H9 (cell line): ENCODE measurements around the gene MRPL17. TPM values are rescaled to one million over a fixed set of nuclear protein-coding genes. Genes with fewer than 3 reads are reported as not detected.

Experiments used
- DNase-seq: peaks from one replicate; pipeline ENCODE4 v3.0.0-alpha.2; 2017
- H2AFZ ChIP-seq: one replicate; pipeline ENCODE4 v1.6.1; 2013; ENCODE audit warnings: mild to moderate bottlenecking, low read length, control low read depth, moderate library complexity
- H2AK5ac ChIP-seq: 2 replicates; pipeline ENCODE4 v1.6.1; 2013; ENCODE audit warnings: low read length, control low read depth, mixed read lengths; ENCODE audit not compliant: insufficient read length
- H2BK120ac ChIP-seq: one replicate; pipeline ENCODE4 v1.6.1; 2013; ENCODE audit warnings: low read depth, mild to moderate bottlenecking, low read length, control low read depth, inconsistent platforms; ENCODE audit not compliant: poor library complexity, severe bottlenecking
- H2BK12ac ChIP-seq: 2 replicates; pipeline ENCODE4 v1.6.1; 2013; ENCODE audit warnings: low read length, control low read depth, mixed read lengths, low read depth; ENCODE audit not compliant: insufficient read length
- H2BK15ac ChIP-seq: 2 replicates; pipeline ENCODE4 v1.6.1; 2013; ENCODE audit warnings: low read depth, low read length, control low read depth
- H2BK20ac ChIP-seq: one replicate; pipeline ENCODE4 v1.6.1; 2013; ENCODE audit warnings: low read depth, mild to moderate bottlenecking, low read length, control low read depth, inconsistent platforms; ENCODE audit not compliant: poor library complexity, severe bottlenecking
- H2BK5ac ChIP-seq: 2 replicates; pipeline ENCODE4 v1.6.1; 2013; ENCODE audit warnings: low read length, control low read depth, mixed read lengths; ENCODE audit not compliant: insufficient read length
- H3K14ac ChIP-seq: 2 replicates; pipeline ENCODE4 v1.6.1; 2013; ENCODE audit warnings: low read length, control low read depth; ENCODE audit not compliant: insufficient read depth
- H3K18ac ChIP-seq: 2 replicates; pipeline ENCODE4 v1.6.1; 2013; ENCODE audit warnings: low read depth, mild to moderate bottlenecking, mixed read lengths, low read length, control low read depth; ENCODE audit not compliant: insufficient read length
- H3K23ac ChIP-seq: 2 replicates; pipeline ENCODE4 v1.6.1; 2013; ENCODE audit warnings: low read length, control low read depth, mixed read lengths, low read depth; ENCODE audit not compliant: insufficient read length
- H3K23me2 ChIP-seq: 2 replicates; pipeline ENCODE4 v1.6.1; 2013; ENCODE audit warnings: low read depth, mild to moderate bottlenecking, mixed read lengths, low read length, control low read depth; ENCODE audit not compliant: insufficient read length, poor library complexity, severe bottlenecking
- H3K27ac ChIP-seq: 2 replicates; pipeline ENCODE4 v1.5.1; 2013; ENCODE audit warnings: low read length, control low read depth, mixed read lengths, low read depth; ENCODE audit not compliant: insufficient read length
- H3K27me3 ChIP-seq: 2 replicates; pipeline ENCODE4 v1.6.1; 2013; ENCODE audit warnings: low read length, control low read depth, inconsistent platforms; ENCODE audit not compliant: insufficient read depth
- H3K4ac ChIP-seq: 2 replicates; pipeline ENCODE4 v1.6.1; 2013; ENCODE audit warnings: low read depth, mild to moderate bottlenecking, control low read depth, inconsistent platforms, low read length, moderate library complexity
- H3K4me1 ChIP-seq: 2 replicates; pipeline ENCODE4 v1.6.1; 2013; ENCODE audit warnings: low read length, control low read depth, inconsistent platforms; ENCODE audit not compliant: insufficient read depth
- H3K4me2 ChIP-seq: 2 replicates; pipeline ENCODE4 v1.6.1; 2013; ENCODE audit warnings: low read length, control low read depth, mixed read lengths; ENCODE audit not compliant: insufficient read length, insufficient read depth
- H3K56ac ChIP-seq: 2 replicates; pipeline ENCODE4 v1.6.1; 2013; ENCODE audit warnings: low read depth, mild to moderate bottlenecking, mixed read lengths, low read length, control low read depth; ENCODE audit not compliant: insufficient read length
- H3K79me1 ChIP-seq: 2 replicates; pipeline ENCODE4 v1.6.1; 2013; ENCODE audit warnings: low read depth, mild to moderate bottlenecking, moderate library complexity, low read length, control low read depth, inconsistent platforms; ENCODE audit not compliant: insufficient read depth, poor library complexity, severe bottlenecking
- H3K79me2 ChIP-seq: 2 replicates; pipeline ENCODE4 v1.6.1; 2013; ENCODE audit warnings: low read length, control low read depth, inconsistent platforms; ENCODE audit not compliant: insufficient read depth
- H3K9ac ChIP-seq: 2 replicates; pipeline ENCODE4 v1.6.1; 2013; ENCODE audit warnings: low read length, control low read depth, mixed read lengths; ENCODE audit not compliant: insufficient read length; ENCODE audit errors: extremely low read depth
- H3K9me3 ChIP-seq: one replicate; pipeline ENCODE4 v1.6.1; 2013; ENCODE audit warnings: low read depth, low read length, inconsistent platforms; ENCODE audit not compliant: control insufficient read depth
- H3T11ph ChIP-seq: one replicate; pipeline ENCODE4 v1.6.1; 2013; ENCODE audit warnings: mild to moderate bottlenecking, low read length, control low read depth, inconsistent platforms
- H4K20me1 ChIP-seq: one replicate; pipeline ENCODE4 v1.6.1; 2013; ENCODE audit not compliant: control insufficient read depth, insufficient read length, insufficient read depth
- H4K5ac ChIP-seq: 2 replicates; pipeline ENCODE4 v1.6.1; 2013; ENCODE audit warnings: low read depth, mild to moderate bottlenecking, mixed read lengths, low read length, control low read depth; ENCODE audit not compliant: insufficient read length
- H4K8ac ChIP-seq: replicated peaks from 2 replicates; pipeline ENCODE4 v1.6.1; 2013; ENCODE audit warnings: low read length, control low read depth, mixed read lengths, low read depth; ENCODE audit not compliant: insufficient read length
- H4K91ac ChIP-seq: 2 replicates; pipeline ENCODE4 v1.6.1; 2013; ENCODE audit warnings: low read depth, mild to moderate bottlenecking, moderate library complexity, mixed read lengths, low read length, control low read depth; ENCODE audit not compliant: insufficient read length
- H3K27ac Mint-ChIP-seq, 3 experiments: 2 replicates in 2 of 3; 3 replicates in 1 of 3; pipeline ENCODE4 v1.8.0; 2020 to 2021; ENCODE audit warnings: mixed read lengths in 3 of 3, mild to moderate bottlenecking in 1 of 3, moderate library complexity in 1 of 3
- H3K27me3 Mint-ChIP-seq: 2 replicates; pipeline ENCODE4 v1.8.0; 2021; ENCODE audit warnings: low read depth, mild to moderate bottlenecking, moderate library complexity, mixed read lengths
- H3K36me3 Mint-ChIP-seq, 3 experiments: 2 replicates in 2 of 3; 3 replicates in 1 of 3; pipeline ENCODE4 v1.8.0; 2020 to 2021; ENCODE audit warnings: low read depth in 3 of 3, mixed read lengths in 3 of 3; ENCODE audit not compliant: insufficient read depth in 1 of 3
- H3K4me1 Mint-ChIP-seq, 2 experiments: 2 replicates each; pipeline ENCODE4 v1.8.0; 2020; ENCODE audit warnings: mixed read lengths in 2 of 2
- H3K4me3 Mint-ChIP-seq, 2 experiments: 2 replicates in 1 of 2; 3 replicates in 1 of 2; pipeline ENCODE4 v1.8.0; 2020 to 2021; ENCODE audit warnings: mild to moderate bottlenecking in 2 of 2, mixed read lengths in 2 of 2, moderate library complexity in 1 of 2
- H3K9me3 Mint-ChIP-seq, 2 experiments: 2 replicates in 1 of 2; 3 replicates in 1 of 2; pipeline ENCODE4 v1.8.0; 2020; ENCODE audit warnings: mild to moderate bottlenecking in 2 of 2, mixed read lengths in 2 of 2, moderate library complexity in 1 of 2
- WGBS: extraction: QIAGEN DNeasy Blood & Tissue Kit; methylation state at CpG from one replicate; pipeline ENCODE4 v1.1.7; 2013; ENCODE audit warnings: missing lambda C conversion rate, low lambda C conversion rate, mixed read lengths; ENCODE audit not compliant: insufficient read length; ENCODE audit errors: extremely low coverage; 5-methylcytosine and 5-hydroxymethylcytosine counted together
- total RNA-seq: library from RNA; stranded (reverse); gene quantifications from 2 replicates; pipeline ENCODE4 v1.2.1, GENCODE V29; 2021
- TF ChIP-seq, protein P1 (sequence below): fragments of 200-600 bp; sonication (generic); conservative IDR thresholded peaks from 3 replicates; pipeline ENCODE4 v1.8.0; 2021; ENCODE audit warnings: antibody characterized with exemption, mild to moderate bottlenecking

The MRPL17 gene
- total RNA-seq, 1 experiment from 2014 or later, result 75.5 TPM

- Mint-ChIP-seq H3K4me1 (no peaks in the 10 kb centered on the region), H3K27ac (no peak overlapping the region), H3K9me3 (no peaks in the 10 kb centered on the region), H3K36me3 (no peaks in the 10 kb centered on the region), H3K4me3 (no peak overlapping the region), H3K27me3 (0 out of 2 replicates have a peak, but pooled peaks cover 2% of the 10 kb centered on the region)
- Histone ChIP-seq H3K56ac (no peak overlapping the region), H4K20me1 (no peaks in the 10 kb centered on the region), H3K18ac (no peak overlapping the region), H4K8ac (no peak overlapping the region), H4K91ac (no peak overlapping the region), H2BK12ac (no peak overlapping the region), H3K27me3 (no peaks in the 10 kb centered on the region), H3K4ac (no peak overlapping the region), H4K5ac (no peak overlapping the region), H3K4me2 (no peak overlapping the region), H3K79me1 (no peaks in the 10 kb centered on the region), H2BK20ac (no peak overlapping the region), H3K27ac (no peak overlapping the region), H2BK5ac (no peak overlapping the region), H3K9me3 (no peaks in the 10 kb centered on the region), H3K4me1 (no peaks in the 10 kb centered on the region), H3K9ac (no peak overlapping the region), H2BK120ac (no peak overlapping the region), H3K14ac (no peak overlapping the region; the same call in 1 of the 2 replicates), H3K23ac (no peak overlapping the region), H3K23me2 (no peaks in the 10 kb centered on the region), H2AK5ac (no peak overlapping the region), H2AFZ (no peak overlapping the region), H2BK15ac (no peak overlapping the region), H3T11ph (no peak overlapping the region), H3K79me2 (no peaks in the 10 kb centered on the region)
- TF ChIP-seq, protein P1, sequence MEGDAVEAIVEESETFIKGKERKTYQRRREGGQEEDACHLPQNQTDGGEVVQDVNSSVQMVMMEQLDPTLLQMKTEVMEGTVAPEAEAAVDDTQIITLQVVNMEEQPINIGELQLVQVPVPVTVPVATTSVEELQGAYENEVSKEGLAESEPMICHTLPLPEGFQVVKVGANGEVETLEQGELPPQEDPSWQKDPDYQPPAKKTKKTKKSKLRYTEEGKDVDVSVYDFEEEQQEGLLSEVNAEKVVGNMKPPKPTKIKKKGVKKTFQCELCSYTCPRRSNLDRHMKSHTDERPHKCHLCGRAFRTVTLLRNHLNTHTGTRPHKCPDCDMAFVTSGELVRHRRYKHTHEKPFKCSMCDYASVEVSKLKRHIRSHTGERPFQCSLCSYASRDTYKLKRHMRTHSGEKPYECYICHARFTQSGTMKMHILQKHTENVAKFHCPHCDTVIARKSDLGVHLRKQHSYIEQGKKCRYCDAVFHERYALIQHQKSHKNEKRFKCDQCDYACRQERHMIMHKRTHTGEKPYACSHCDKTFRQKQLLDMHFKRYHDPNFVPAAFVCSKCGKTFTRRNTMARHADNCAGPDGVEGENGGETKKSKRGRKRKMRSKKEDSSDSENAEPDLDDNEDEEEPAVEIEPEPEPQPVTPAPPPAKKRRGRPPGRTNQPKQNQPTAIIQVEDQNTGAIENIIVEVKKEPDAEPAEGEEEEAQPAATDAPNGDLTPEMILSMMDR, result no peak
- WGBS, result no CpG with 5 or more reads among the region's 26 CpGs
- no peak for DNase-seq
These were observed 42.0 kb downstream of the MRPL17 start for GRCh38 chr11:6640985-6641701.
